Heart left ventricle (tissue), 16 donors: ENCODE data around the gene GTPBP6. TPM values are rescaled to one million over a fixed set of nuclear protein-coding genes. Genes with fewer than 3 reads are reported as not detected.
A peak's percentile ranks its signal among the peaks of the same experiment; 100 is the strongest.

ENCODE experiments used
- ATAC-seq, 4 donors: fragments of 200-7000 bp; cut with Tn5 transposase; one replicate each; pipeline ENCODE4 v1.9.1; 2020 to 2022; ENCODE audit warnings: moderate library complexity in 4 of 4, mild to moderate bottlenecking in 3 of 4, moderate number of reproducible peaks in 1 of 4
- DNase-seq, 5 donors: peaks; one replicate each; pipeline ENCODE4 v3.0.0-alpha.2; 2020
- H3K27ac ChIP-seq, 12 donors: fragments of 200-600 bp; sonication (generic) in 4 of 12; one replicate each; pipeline versions ENCODE4 v1.5.0 to v1.8.0; 2016 to 2022; ENCODE audit warnings: mild to moderate bottlenecking in 2 of 12
- H3K27me3 ChIP-seq, 9 donors: fragments of 200-600 bp; sonication (generic) in 2 of 9; one replicate each; pipeline versions ENCODE4 v1.5.1 to v1.8.0; 2016 to 2022; ENCODE audit warnings: mild to moderate bottlenecking in 3 of 9
- H3K36me3 ChIP-seq, 9 donors: fragments of 200-600 bp; sonication (generic) in 2 of 9; one replicate each; pipeline versions ENCODE4 v1.5.0 to v1.8.0; 2018 to 2022; ENCODE audit warnings: mild to moderate bottlenecking in 2 of 9
- H3K4me1 ChIP-seq, 12 donors: fragments of 200-600 bp; sonication (generic) in 4 of 12; one replicate each; pipeline versions ENCODE4 v1.5.0 to v1.8.0; 2016 to 2022; ENCODE audit warnings: mild to moderate bottlenecking in 3 of 12
- H3K4me3 ChIP-seq, 12 donors: fragments of 200-600 bp; sonication (generic) in 4 of 12; one replicate each; pipeline versions ENCODE4 v1.5.0 to v1.8.0; 2017 to 2022; ENCODE audit warnings: mild to moderate bottlenecking in 9 of 12, moderate library complexity in 4 of 12
- H3K9me3 ChIP-seq, 12 donors: fragments of 200-600 bp; sonication (generic) in 4 of 12; one replicate each; pipeline versions ENCODE4 v1.5.0 to v1.8.0; 2016 to 2022; ENCODE audit warnings: mild to moderate bottlenecking in 1 of 12
- CTCF ChIP-seq, 12 donors: fragments of 200-600 bp; sonication (generic) in 4 of 12; IDR thresholded peaks; one replicate each; pipeline versions ENCODE4 v1.5.0 to v1.8.0; 2018 to 2022; ENCODE audit warnings: antibody characterized with exemption in 12 of 12, mild to moderate bottlenecking in 5 of 12
- POLR2A ChIP-seq, 2 donors: fragments of 450-650 bp; IDR thresholded peaks; one replicate each; pipeline ENCODE4 v1.6.1; 2017; ENCODE audit warnings: antibody characterized with exemption in 2 of 2, mild to moderate bottlenecking in 2 of 2, moderate library complexity in 2 of 2
- WGBS, 4 donors: extraction: QIAGEN DNeasy Blood & Tissue Kit in 2 of 4; methylation state at CpG; one replicate each; pipeline versions ENCODE4 v1.1.5 to v1.1.7; 2013 to 2018; 5-methylcytosine and 5-hydroxymethylcytosine counted together
- intact Hi-C, 10 donors: fragments of 100-400 bp; cut with DNase I; formaldehyde crosslinking; loops; one replicate each; pipeline versions ENCODE4 v1.11.1 to v1.14.2; 2022
- long read RNA-seq, 3 donors: library from polyadenylated mRNA; unstranded; transcript quantifications; one replicate each; pipeline ENCODE4 v2.0.0, GENCODE V29; 2020 to 2021
- polyA plus RNA-seq, 2 donors: library from polyadenylated mRNA; stranded (reverse); fragments of 200-250 nt; gene quantifications; one replicate each; pipeline ENCODE4 v1.2.3, GENCODE V29; 2013
- total RNA-seq, 9 donors: library from RNA; depleted of rRNA in 2 of 9; stranded (reverse); fragments of >200 nt in 2 of 9; fragmentation: NEBNext Ultra II Directional in 3 of 9; extraction: Animal tissue kit (Norgen Biotek cat#: 25700) in 3 of 9; gene quantifications; one replicate each; pipeline versions ENCODE4 v1.1.0 to v1.2.4, GENCODE V29; 2016 to 2023
- donor health status: ischemic (EF 13 %, LVEDD 7.1; RV severe dilation, severe dysfunction).
- donor health status: healthy with polysubstance abuse.
- donor health status: DM: no; HTN: yes; CAD: no.
- donor health status: DM: no; HTN: no; CAD: no.
- donor health status: ischemic (EF 25% LVEDD 6.9; RV normal size, moderate dysfunction).
- donor health status: ischemic (EF 25% LVEDD 5.7; RV mildly dilated, moderate dysfunction).
- donor health status: healthy.
- donor health status: DM: yes; HTN: yes; CAD: no.
- donor health status: ischemic (EF 35%, LVEDD 5.7; RV mildly dilated, moderate dysfunction).
- donor health status: nonischemic (EF 11% LVEDD 7.7; RV severe dilation, severe dysfunction).
- donor health status: DM: yes; HTN: yes; CAD: no.
- donor health status: PGD.
- donor health status: ischemic (EF 29% LVEDD 5.4; RV normal size, mild dysfunction).
- donor health status: nonischemic (EF 23%, LVEDD 6.1; RV moderate dilation, normal function).

Gene GTPBP6
- total RNA-seq (10 to 100 TPM; 31.3 to 71.5 (median 47.5) TPM), polyA plus RNA-seq (100 to 1,000 TPM in 1 of 2 donors, 10 to 100 TPM in 1; 50.6 to 102 TPM)
- long read RNA-seq, donor 1, transcript GTPBP6-201 (10 exons, 1,907 nt) = major isoform, 108 of 197 reads
- long read RNA-seq, donor 1, partial matches to known transcripts = 47 of 197 reads
- long read RNA-seq, donor 1, other reads (novel, unspliced or antisense) = 42 of 197 reads
- long read RNA-seq, donor 2, transcript GTPBP6-201 (10 exons, 1,907 nt) = major isoform, 6 of 31 reads
- long read RNA-seq, donor 2, partial matches to known transcripts = 18 of 31 reads
- long read RNA-seq, donor 2, other reads (novel, unspliced or antisense) = 6 of 31 reads
- long read RNA-seq, donor 3, transcript GTPBP6-201 (10 exons, 1,907 nt) = major isoform, 131 of 189 reads
- long read RNA-seq, donor 3, partial matches to known transcripts = 26 of 189 reads
- long read RNA-seq, donor 3, other reads (novel, unspliced or antisense) = 31 of 189 reads

GRCh38 chrX:318739-319578 is at the start of gene GTPBP6:
TSS of gene GTPBP6 (minus strand) at chrX:318796. CDS start at chrX:318787, 9 bp downstream.
- intact Hi-C loops = loop anchor here in 5 of 10 donors (1.0 to 5.0 kb wide), 5 partner anchors 36 to 94 kb away; partner anchors contain the start of gene PPP2R3B (in 2 of the 5)

DNA sequence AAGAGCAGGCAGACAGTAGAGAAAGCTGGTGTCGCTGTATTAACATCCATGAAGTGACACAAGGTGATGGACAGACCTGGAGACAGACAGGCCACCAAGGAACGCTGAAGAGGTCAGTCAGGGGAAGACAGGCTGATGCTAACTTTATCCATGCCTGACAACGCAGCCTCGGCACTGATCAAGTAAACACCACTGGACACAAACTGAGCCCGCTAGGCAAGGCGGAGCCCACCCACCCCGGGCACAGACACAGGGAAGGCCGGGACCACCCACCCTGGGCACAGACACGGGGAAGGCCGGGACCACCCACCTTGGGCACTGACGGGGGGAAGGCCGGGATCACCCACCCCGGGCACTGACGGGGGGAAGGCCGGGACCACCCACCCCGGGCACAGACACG is 49.3 kb upstream of the GTPBP6 start:
- TF ChIP-seq POLR2A (IDR thresholded peaks at IDR 0.05) (no peak), CTCF (IDR thresholded peaks at IDR 0.05) (no peak)
- DNase-seq = peak in 1 of 5 donors; percentile 10

More at GRCh38 chrX:318739-319578, at the start of gene GTPBP6:
- H3K9me3 ChIP-seq = no peaks in the 10 kb centered on the region
- 0% methylated on average over 17 to 97 of the region's 97 CpGs for WGBS, 4 donors
- peak within 1 kb of the TSS; percentile 74 to 99 (median 96) for H3K4me3 ChIP-seq
- TF ChIP-seq CTCF (IDR thresholded peaks at IDR 0.05) (peak in 6 of 12 donors; percentile 0 to 46 (median 36)), POLR2A (IDR thresholded peaks at IDR 0.05) (peak; percentile 49 to 94)
- peak; percentile 90 to 94 (median 92) for ATAC-seq
- peak within 1 kb of the TSS; percentile 89 to 98 (median 94) for H3K27ac ChIP-seq
- peaks cover 0 to 24% (median 13%) of the 10 kb centered on the region in 12 donors for H3K4me1 ChIP-seq
- DNase-seq = peak; percentile 100
- H3K27me3 ChIP-seq = peaks cover 0 to 1% (median 0%) of the 10 kb centered on the region in 9 donors
- H3K36me3 ChIP-seq = peaks cover 0 to 24% (median 10%) of the 10 kb centered on the region in 9 donors

DNA sequence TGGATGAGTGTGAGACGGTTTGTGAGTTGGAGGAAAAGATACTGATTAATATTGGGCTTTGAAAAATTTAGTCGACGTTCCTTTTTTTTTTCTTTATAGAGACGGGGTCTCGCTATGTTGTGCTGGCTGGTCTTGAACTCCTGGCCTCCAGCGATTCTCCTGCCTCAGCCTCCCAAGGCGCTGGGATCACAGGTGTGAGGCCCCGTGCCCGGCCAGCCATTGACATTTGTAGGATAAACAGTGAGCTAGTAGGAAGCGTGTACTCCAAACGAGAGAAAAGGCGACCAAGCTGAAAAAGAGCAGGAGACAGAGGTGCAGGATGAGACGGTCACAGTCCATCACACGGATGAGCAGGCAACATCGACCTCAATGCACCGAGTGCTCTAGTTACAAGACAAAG is 48.8 kb upstream of the GTPBP6 start:
- H3K9me3 ChIP-seq = no peaks in the 10 kb centered on the region
- H3K27ac ChIP-seq = peak overlapping the region in 10 of 12 donors; percentile 57 to 94 (median 84)
- H3K4me1 ChIP-seq = peaks cover 0 to 31% (median 8%) of the 10 kb centered on the region in 12 donors
- no peaks in the 10 kb centered on the region for H3K36me3 ChIP-seq
- intact Hi-C loops = no loop called here
- H3K4me3 ChIP-seq = no peak overlapping the region
- DNase-seq (no peak), ATAC-seq (no peak)
- no peak for TF ChIP-seq POLR2A (IDR thresholded peaks at IDR 0.05)
- no peak for TF ChIP-seq CTCF (IDR thresholded peaks at IDR 0.05)
- peaks cover 0 to 5% (median 0%) of the 10 kb centered on the region in 9 donors for H3K27me3 ChIP-seq
- WGBS, 4 donors = 78 to 85% (median 83%) methylated on average over 16 of the region's 16 CpGs

More for the DNA sequence above, 49.3 kb upstream of the GTPBP6 start:
- no peaks in the 10 kb centered on the region for H3K36me3 ChIP-seq
- peak in 1 of 4 donors; percentile 38 for ATAC-seq
- peak overlapping the region in 1 of 12 donors; percentile 28 for H3K4me3 ChIP-seq
- peaks cover 0 to 36% (median 8%) of the 10 kb centered on the region in 12 donors for H3K4me1 ChIP-seq
- H3K27me3 ChIP-seq = peaks cover 0 to 8% (median under 1%) of the 10 kb centered on the region in 9 donors
- intact Hi-C loops = no loop called here
- 54 to 78% (median 71%) methylated on average over 4 to 17 of the region's 17 CpGs for WGBS, 4 donors
- peak overlapping the region in 11 of 12 donors; percentile 57 to 96 (median 87) for H3K27ac ChIP-seq
- H3K9me3 ChIP-seq = no peaks in the 10 kb centered on the region
